ENCODE measurements around the gene DPAGT1. TPM values are rescaled to one million over a fixed set of nuclear protein-coding genes. Genes with fewer than 3 reads are reported as not detected.
A peak's percentile ranks its signal among the peaks of the same experiment; 100 is the strongest.

Gene DPAGT1
- polyA plus RNA-seq, 3 donors, result 37.0 to 54.2 (median 39.7) TPM

DNA sequence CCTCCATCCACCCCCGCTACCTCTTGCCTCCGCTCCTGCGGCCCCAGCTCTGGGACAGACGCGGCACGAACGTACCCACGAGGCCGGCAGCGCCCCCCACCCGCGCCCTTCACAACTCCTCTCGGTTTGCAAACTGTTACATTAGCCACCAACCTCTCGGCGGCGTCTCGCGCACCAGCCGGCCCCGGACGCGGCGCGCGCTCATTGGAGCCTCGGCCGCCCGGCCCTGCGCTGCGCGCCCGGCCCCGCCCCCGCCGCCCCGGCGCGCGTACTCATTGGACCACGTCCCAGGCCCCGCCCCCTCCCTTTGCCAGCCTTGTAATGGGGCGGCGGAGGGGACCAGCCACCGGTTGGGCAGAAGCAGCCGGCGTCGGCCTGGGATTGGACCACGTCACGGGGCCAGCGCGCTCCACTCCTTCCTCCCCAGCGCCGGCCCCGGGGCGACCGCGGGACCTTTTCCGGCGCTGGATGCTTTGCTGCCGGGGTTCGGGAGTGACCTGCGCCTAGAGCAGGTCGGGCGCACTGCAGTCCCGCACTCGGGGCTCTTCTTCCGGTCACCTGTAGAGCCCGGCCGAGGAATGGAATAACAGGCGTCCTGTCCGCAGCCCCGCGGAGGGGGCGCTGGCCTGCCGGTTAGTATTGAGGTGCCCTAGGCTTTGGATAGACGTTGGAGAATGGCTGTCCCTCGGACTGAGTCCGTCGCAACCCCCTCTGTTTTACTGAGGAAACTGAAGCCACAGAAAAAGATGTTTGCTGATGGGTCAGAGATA is 44.5 kb downstream of the DPAGT1 start, which contains the start of gene HYOU1:
Gene HYOU1 (minus strand): TSS at position 206 of the 770 bp plus-strand sequence. CDS start 1,045 bp downstream, outside the sequence.
- Histone ChIP-seq H3K27ac (ENCODE audit: low read depth in 1 of 2, low read length in 2 of 2) (peak within 1 kb of the TSS; percentile 69 to 94), H3K4me2 (replicated peaks; ENCODE audit: extremely low read depth, low read length, poor library complexity, severe bottlenecking) (peak within 1 kb of the TSS; percentile 88), H3K79me2 (ENCODE audit: insufficient read depth, low read length) (peaks cover 23% of the 10 kb centered on the region), H4K20me1 (ENCODE audit: insufficient read depth, low read length) (no peaks in the 10 kb centered on the region), H3K27me3 (ENCODE audit: control insufficient read depth in 2 of 2, insufficient read depth in 2 of 2, low read length in 2 of 2) (no peaks in the 10 kb centered on the region), H3K36me3 (replicated peaks in 1 of 2; ENCODE audit: control insufficient read depth in 1 of 2, insufficient read depth in 2 of 2, low read length in 2 of 2) (peaks cover 27 to 38% of the 10 kb centered on the region in 2 donors), H3K4me3 (replicated peaks in 1 of 3; ENCODE audit: low read depth in 2 of 3, low read length in 3 of 3) (peak within 1 kb of the TSS; percentile 71 to 91 (median 88)), H3K4me1 (ENCODE audit: control insufficient read depth in 1 of 2, insufficient read depth in 2 of 2, low read length in 2 of 2) (peaks cover 17 to 22% of the 10 kb centered on the region in 2 donors), H3K9me3 (replicated peaks in 1 of 2; ENCODE audit: control insufficient read depth in 1 of 2, insufficient read depth in 1 of 2, low read length in 2 of 2) (no peaks in the 10 kb centered on the region), H2AFZ (ENCODE audit: insufficient read depth, low read depth, low read length, poor library complexity, severe bottlenecking) (peak within 1 kb of the TSS; percentile 90), H3K9ac (ENCODE audit: insufficient read depth, low read length, poor library complexity, severe bottlenecking) (peak within 1 kb of the TSS; percentile 98)
- under 1% methylated on average over 79 of the region's 79 CpGs for WGBS (ENCODE audit: insufficient coverage)
- no peaks in the 10 kb centered on the region for H3K9me3 Mint-ChIP-seq
- peak within 1 kb of the TSS; percentile 89 to 96 (median 96) for H3K27ac Mint-ChIP-seq
- peak within 1 kb of the TSS; percentile 93 to 94 for H3K4me3 Mint-ChIP-seq
- peaks cover 34 to 49% of the 10 kb centered on the region in 2 donors for H3K36me3 Mint-ChIP-seq
- H3K27me3 Mint-ChIP-seq (ENCODE audit: low read depth in 3 of 3), result peaks cover 0 to 1% (median 0%) of the 10 kb centered on the region in 3 donors
- H3K4me1 Mint-ChIP-seq, result peaks cover 21% of the 10 kb centered on the region
- TF ChIP-seq, protein P1, sequence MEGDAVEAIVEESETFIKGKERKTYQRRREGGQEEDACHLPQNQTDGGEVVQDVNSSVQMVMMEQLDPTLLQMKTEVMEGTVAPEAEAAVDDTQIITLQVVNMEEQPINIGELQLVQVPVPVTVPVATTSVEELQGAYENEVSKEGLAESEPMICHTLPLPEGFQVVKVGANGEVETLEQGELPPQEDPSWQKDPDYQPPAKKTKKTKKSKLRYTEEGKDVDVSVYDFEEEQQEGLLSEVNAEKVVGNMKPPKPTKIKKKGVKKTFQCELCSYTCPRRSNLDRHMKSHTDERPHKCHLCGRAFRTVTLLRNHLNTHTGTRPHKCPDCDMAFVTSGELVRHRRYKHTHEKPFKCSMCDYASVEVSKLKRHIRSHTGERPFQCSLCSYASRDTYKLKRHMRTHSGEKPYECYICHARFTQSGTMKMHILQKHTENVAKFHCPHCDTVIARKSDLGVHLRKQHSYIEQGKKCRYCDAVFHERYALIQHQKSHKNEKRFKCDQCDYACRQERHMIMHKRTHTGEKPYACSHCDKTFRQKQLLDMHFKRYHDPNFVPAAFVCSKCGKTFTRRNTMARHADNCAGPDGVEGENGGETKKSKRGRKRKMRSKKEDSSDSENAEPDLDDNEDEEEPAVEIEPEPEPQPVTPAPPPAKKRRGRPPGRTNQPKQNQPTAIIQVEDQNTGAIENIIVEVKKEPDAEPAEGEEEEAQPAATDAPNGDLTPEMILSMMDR (IDR thresholded peaks at IDR 0.05), result no peak
- intact Hi-C loops (cut with micrococcal nuclease), result loop anchor here in 1 of 2 donors (2.0 kb wide), 2 partner anchors 26 to 38 kb away; partner anchors contain the start of gene SLC37A4
- DNase-seq, result peak; percentile 96 to 97 (median 97)

- Histone ChIP-seq H2AFZ (ENCODE audit: insufficient read depth, low read depth, low read length, poor library complexity, severe bottlenecking) (peak overlapping the region; percentile 89), H3K9ac (ENCODE audit: insufficient read depth, low read length, poor library complexity, severe bottlenecking) (peak overlapping the region; percentile 98), H3K9me3 (replicated peaks in 1 of 2; ENCODE audit: control insufficient read depth in 1 of 2, insufficient read depth in 1 of 2, low read length in 2 of 2) (no peaks in the 10 kb centered on the region), H3K4me1 (ENCODE audit: control insufficient read depth in 1 of 2, insufficient read depth in 2 of 2, low read length in 2 of 2) (peaks cover 17 to 22% of the 10 kb centered on the region in 2 donors), H3K79me2 (ENCODE audit: insufficient read depth, low read length) (peaks cover 23% of the 10 kb centered on the region), H3K27me3 (ENCODE audit: control insufficient read depth in 2 of 2, insufficient read depth in 2 of 2, low read length in 2 of 2) (no peaks in the 10 kb centered on the region), H3K4me2 (replicated peaks; ENCODE audit: extremely low read depth, low read length, poor library complexity, severe bottlenecking) (peak overlapping the region; percentile 88), H3K36me3 (replicated peaks in 1 of 2; ENCODE audit: control insufficient read depth in 1 of 2, insufficient read depth in 2 of 2, low read length in 2 of 2) (peaks cover 34 to 43% of the 10 kb centered on the region in 2 donors), H3K27ac (ENCODE audit: low read depth in 1 of 2, low read length in 2 of 2) (peak overlapping the region; percentile 56 to 94), H4K20me1 (ENCODE audit: insufficient read depth, low read length) (no peaks in the 10 kb centered on the region), H3K4me3 (replicated peaks in 1 of 3; ENCODE audit: low read depth in 2 of 3, low read length in 3 of 3) (peak overlapping the region; percentile 62 to 88 (median 86))
- peaks cover 21% of the 10 kb centered on the region for H3K4me1 Mint-ChIP-seq
- H3K36me3 Mint-ChIP-seq, result peaks cover 41 to 49% of the 10 kb centered on the region in 2 donors
- intact Hi-C loops (cut with micrococcal nuclease), result loop anchor here in 1 of 2 donors (2.0 kb wide), 2 partner anchors 26 to 38 kb away; partner anchors contain the start of gene SLC37A4
- peak overlapping the region; percentile 93 to 94 for H3K4me3 Mint-ChIP-seq
- no peaks in the 10 kb centered on the region for H3K9me3 Mint-ChIP-seq
- H3K27ac Mint-ChIP-seq, result peak overlapping the region; percentile 88 to 96 (median 93)
- peaks cover 0 to 1% (median 0%) of the 10 kb centered on the region in 3 donors for H3K27me3 Mint-ChIP-seq (ENCODE audit: low read depth in 3 of 3)
- TF ChIP-seq, protein P1 (IDR thresholded peaks at IDR 0.05), result no peak
- WGBS (ENCODE audit: insufficient coverage), result under 1% methylated on average over 35 of the region's 48 CpGs
- no peak for DNase-seq
Observed at GRCh38 chr11:119056421-119056999, 45.1 kb downstream of the DPAGT1 start.

Measured in CD14-positive monocyte (primary cell).